SH-SY5Y (cell line): Measurements from ENCODE around the gene PPP3R1.

ENCODE experiments used
- GATA2 ChIP-seq: IDR thresholded peaks from 2 replicates; pipeline ENCODE4 v1.6.1; 2011; ENCODE audit warnings: mild to moderate bottlenecking, low read depth, low read length
- GATA3 ChIP-seq: IDR thresholded peaks from 2 replicates; pipeline ENCODE4 v1.6.1; 2011; ENCODE audit warnings: low read depth, mild to moderate bottlenecking, low read length, moderate library complexity

GRCh38 chr2:68216454-68217310, 35.6 kb downstream of the PPP3R1 start:
- TF ChIP-seq GATA2 (no peak), GATA3 (no peak)
